Tibial artery (tissue), 4 donors: ENCODE measurements around the gene GATA6.

Experiments used
- DNase-seq, 2 donors: peaks; one replicate each; pipeline ENCODE4 v3.0.0-alpha.2; 2019
- H3K27ac ChIP-seq, 2 donors: fragments of 200-600 bp; sonication (generic) in 1 of 2; 1 replicate in 1 of 2; 2 replicates in 1 of 2; pipeline ENCODE4 v1.5.1; 2018 to 2019; ENCODE audit warnings: mild to moderate bottlenecking in 1 of 2
- H3K27me3 ChIP-seq, 2 donors: fragments of 200-600 bp; sonication (generic) in 1 of 2; one replicate each; pipeline versions ENCODE4 v1.5.1 to v1.6.0; 2016 to 2019
- H3K36me3 ChIP-seq, 3 donors: fragments of 200-600 bp; sonication (generic) in 2 of 3; one replicate each; pipeline ENCODE4 v1.5.1; 2016 to 2019; ENCODE audit warnings: mild to moderate bottlenecking in 2 of 3
- H3K4me1 ChIP-seq, 4 donors: fragments of 200-600 bp; sonication (generic) in 2 of 4; 1 replicate in 3 of 4; 2 replicates in 1 of 4; pipeline ENCODE4 v1.5.1; 2016 to 2019
- H3K4me3 ChIP-seq, 2 donors: fragments of 200-600 bp; sonication (generic) in 1 of 2; 1 replicate in 1 of 2; 2 replicates in 1 of 2; pipeline ENCODE4 v1.5.1; 2018 to 2019; ENCODE audit warnings: mild to moderate bottlenecking in 2 of 2
- H3K9me3 ChIP-seq, 3 donors: fragments of 200-600 bp; sonication (generic) in 1 of 3; one replicate each; pipeline ENCODE4 v1.5.1; 2016 to 2019
- CTCF ChIP-seq, 2 experiments: fragments of 200-600 bp in 1 of 2; fragments of 450-650 bp in 1 of 2; IDR thresholded peaks; one replicate each; pipeline ENCODE4 v1.5.1; 2017 to 2019; ENCODE audit warnings: antibody characterized with exemption in 2 of 2, mild to moderate bottlenecking in 1 of 2, moderate library complexity in 1 of 2
- intact Hi-C: fragments of 100-400 bp; cut with DNase I; formaldehyde crosslinking; loops from one replicate; pipeline ENCODE4 v1.15.0; 2023; ENCODE audit warnings: low total_unique reads

The GATA6 gene

GRCh38 chr18:22185771-22186386, 16.5 kb downstream of the GATA6 start:
- intact Hi-C loops = no loop called here
- Histone ChIP-seq H3K4me1 (peaks cover 0 to 93% (median 46%) of the 10 kb centered on the region in 4 donors), H3K27me3 (no peaks in the 10 kb centered on the region), H3K9me3 (no peaks in the 10 kb centered on the region), H3K36me3 (peaks cover 13 to 33% (median 22%) of the 10 kb centered on the region in 3 donors), H3K27ac (peak overlapping the region; percentile 69 to 76), H3K4me3 (no peak overlapping the region)
- no peak for DNase-seq
- peak in 1 of 2 experiments; percentile 5 for TF ChIP-seq CTCF (IDR thresholded peaks at IDR 0.05)

GRCh38 chr18:22186484-22186971, 17.1 kb downstream of the GATA6 start:
- intact Hi-C loops = no loop called here
- no peaks in the 10 kb centered on the region for H3K27me3 ChIP-seq
- H3K27ac ChIP-seq = peak overlapping the region; percentile 69 to 76
- TF ChIP-seq CTCF (IDR thresholded peaks at IDR 0.05) = no peak
- H3K4me1 ChIP-seq = peaks cover 0 to 94% (median 48%) of the 10 kb centered on the region in 4 donors
- no peak for DNase-seq
- peaks cover 13 to 28% (median 15%) of the 10 kb centered on the region in 3 donors for H3K36me3 ChIP-seq
- H3K4me3 ChIP-seq = no peak overlapping the region
- no peaks in the 10 kb centered on the region for H3K9me3 ChIP-seq

GRCh38 chr18:22188559-22189267, 19.3 kb downstream of the GATA6 start:
- Histone ChIP-seq H3K4me1 (peaks cover 0 to 96% (median 62%) of the 10 kb centered on the region in 4 donors), H3K4me3 (no peak overlapping the region), H3K9me3 (no peaks in the 10 kb centered on the region), H3K27me3 (no peaks in the 10 kb centered on the region), H3K27ac (peak overlapping the region; percentile 69 to 76), H3K36me3 (peaks cover 5 to 20% (median 13%) of the 10 kb centered on the region in 3 donors)
- peak in 1 of 2 donors; percentile 71 for DNase-seq
- TF ChIP-seq CTCF (IDR thresholded peaks at IDR 0.05) = no peak
- intact Hi-C loops = loop anchor here (2.0 kb wide), 1 partner anchor 18 kb away; no protein-coding TSS in a partner anchor

GRCh38 chr18:22189449-22190166, 20.2 kb downstream of the GATA6 start:
- Histone ChIP-seq H3K4me3 (peak overlapping the region in 1 of 2 donors; percentile 5), H3K4me1 (peaks cover 0 to 96% (median 61%) of the 10 kb centered on the region in 4 donors), H3K36me3 (peaks cover 5 to 15% (median 13%) of the 10 kb centered on the region in 3 donors), H3K27me3 (no peaks in the 10 kb centered on the region), H3K27ac (peak overlapping the region; percentile 69 to 76), H3K9me3 (no peaks in the 10 kb centered on the region)
- TF ChIP-seq CTCF (IDR thresholded peaks at IDR 0.05) = no peak
- intact Hi-C loops = loop anchor here (2.0 kb wide), 1 partner anchor 19 kb away; no protein-coding TSS in a partner anchor
- DNase-seq = peak in 1 of 2 donors; percentile 29

GRCh38 chr18:22191346-22191695, 21.9 kb downstream of the GATA6 start:
- Histone ChIP-seq H3K27ac (peak overlapping the region; percentile 69 to 76), H3K4me1 (peaks cover 0 to 93% (median 50%) of the 10 kb centered on the region in 4 donors), H3K27me3 (no peaks in the 10 kb centered on the region), H3K4me3 (no peak overlapping the region), H3K9me3 (no peaks in the 10 kb centered on the region), H3K36me3 (peaks cover 0 to 5% (median 2%) of the 10 kb centered on the region in 3 donors)
- intact Hi-C loops = no loop called here
- no peak for TF ChIP-seq CTCF (IDR thresholded peaks at IDR 0.05)
- no peak for DNase-seq
